ENCODE results near the gene WDR5.

- TF ChIP-seq EZH2 (IDR thresholded peaks at IDR 0.05; ENCODE audit: insufficient read depth, poor library complexity, severe bottlenecking): no peak
- no peak for TF ChIP-seq EZH2phosphoT487 (IDR thresholded peaks at IDR 0.05; ENCODE audit: insufficient read depth, low read depth)
Observed at GRCh38 chr9:134166374-134166773, 30.5 kb downstream of the WDR5 start.

Data from GM23248 (cell line).